H9 (cell line): ENCODE measurements around the gene RBP7. TPM values are rescaled to one million over a fixed set of nuclear protein-coding genes. Genes with fewer than 3 reads are reported as not detected.

Source experiments
- DNase-seq: peaks from one replicate; pipeline ENCODE4 v3.0.0-alpha.2; 2017
- H2AFZ ChIP-seq: one replicate; pipeline ENCODE4 v1.6.1; 2013; ENCODE audit warnings: mild to moderate bottlenecking, low read length, control low read depth, moderate library complexity
- H2AK5ac ChIP-seq: 2 replicates; pipeline ENCODE4 v1.6.1; 2013; ENCODE audit warnings: low read length, control low read depth, mixed read lengths; ENCODE audit not compliant: insufficient read length
- H2BK120ac ChIP-seq: one replicate; pipeline ENCODE4 v1.6.1; 2013; ENCODE audit warnings: low read depth, mild to moderate bottlenecking, low read length, control low read depth, inconsistent platforms; ENCODE audit not compliant: poor library complexity, severe bottlenecking
- H2BK12ac ChIP-seq: 2 replicates; pipeline ENCODE4 v1.6.1; 2013; ENCODE audit warnings: low read length, control low read depth, mixed read lengths, low read depth; ENCODE audit not compliant: insufficient read length
- H2BK15ac ChIP-seq: 2 replicates; pipeline ENCODE4 v1.6.1; 2013; ENCODE audit warnings: low read depth, low read length, control low read depth
- H2BK20ac ChIP-seq: one replicate; pipeline ENCODE4 v1.6.1; 2013; ENCODE audit warnings: low read depth, mild to moderate bottlenecking, low read length, control low read depth, inconsistent platforms; ENCODE audit not compliant: poor library complexity, severe bottlenecking
- H2BK5ac ChIP-seq: 2 replicates; pipeline ENCODE4 v1.6.1; 2013; ENCODE audit warnings: low read length, control low read depth, mixed read lengths; ENCODE audit not compliant: insufficient read length
- H3K14ac ChIP-seq: 2 replicates; pipeline ENCODE4 v1.6.1; 2013; ENCODE audit warnings: low read length, control low read depth; ENCODE audit not compliant: insufficient read depth
- H3K18ac ChIP-seq: 2 replicates; pipeline ENCODE4 v1.6.1; 2013; ENCODE audit warnings: low read depth, mild to moderate bottlenecking, mixed read lengths, low read length, control low read depth; ENCODE audit not compliant: insufficient read length
- H3K23ac ChIP-seq: 2 replicates; pipeline ENCODE4 v1.6.1; 2013; ENCODE audit warnings: low read length, control low read depth, mixed read lengths, low read depth; ENCODE audit not compliant: insufficient read length
- H3K23me2 ChIP-seq: 2 replicates; pipeline ENCODE4 v1.6.1; 2013; ENCODE audit warnings: low read depth, mild to moderate bottlenecking, mixed read lengths, low read length, control low read depth; ENCODE audit not compliant: insufficient read length, poor library complexity, severe bottlenecking
- H3K27ac ChIP-seq: 2 replicates; pipeline ENCODE4 v1.5.1; 2013; ENCODE audit warnings: low read length, control low read depth, mixed read lengths, low read depth; ENCODE audit not compliant: insufficient read length
- H3K27me3 ChIP-seq: 2 replicates; pipeline ENCODE4 v1.6.1; 2013; ENCODE audit warnings: low read length, control low read depth, inconsistent platforms; ENCODE audit not compliant: insufficient read depth
- H3K4ac ChIP-seq: 2 replicates; pipeline ENCODE4 v1.6.1; 2013; ENCODE audit warnings: low read depth, mild to moderate bottlenecking, control low read depth, inconsistent platforms, low read length, moderate library complexity
- H3K4me1 ChIP-seq: 2 replicates; pipeline ENCODE4 v1.6.1; 2013; ENCODE audit warnings: low read length, control low read depth, inconsistent platforms; ENCODE audit not compliant: insufficient read depth
- H3K4me2 ChIP-seq: 2 replicates; pipeline ENCODE4 v1.6.1; 2013; ENCODE audit warnings: low read length, control low read depth, mixed read lengths; ENCODE audit not compliant: insufficient read length, insufficient read depth
- H3K56ac ChIP-seq: 2 replicates; pipeline ENCODE4 v1.6.1; 2013; ENCODE audit warnings: low read depth, mild to moderate bottlenecking, mixed read lengths, low read length, control low read depth; ENCODE audit not compliant: insufficient read length
- H3K79me1 ChIP-seq: 2 replicates; pipeline ENCODE4 v1.6.1; 2013; ENCODE audit warnings: low read depth, mild to moderate bottlenecking, moderate library complexity, low read length, control low read depth, inconsistent platforms; ENCODE audit not compliant: insufficient read depth, poor library complexity, severe bottlenecking
- H3K79me2 ChIP-seq: 2 replicates; pipeline ENCODE4 v1.6.1; 2013; ENCODE audit warnings: low read length, control low read depth, inconsistent platforms; ENCODE audit not compliant: insufficient read depth
- H3K9ac ChIP-seq: 2 replicates; pipeline ENCODE4 v1.6.1; 2013; ENCODE audit warnings: low read length, control low read depth, mixed read lengths; ENCODE audit not compliant: insufficient read length; ENCODE audit errors: extremely low read depth
- H3K9me3 ChIP-seq: one replicate; pipeline ENCODE4 v1.6.1; 2013; ENCODE audit warnings: low read depth, low read length, inconsistent platforms; ENCODE audit not compliant: control insufficient read depth
- H3T11ph ChIP-seq: one replicate; pipeline ENCODE4 v1.6.1; 2013; ENCODE audit warnings: mild to moderate bottlenecking, low read length, control low read depth, inconsistent platforms
- H4K20me1 ChIP-seq: one replicate; pipeline ENCODE4 v1.6.1; 2013; ENCODE audit not compliant: control insufficient read depth, insufficient read length, insufficient read depth
- H4K5ac ChIP-seq: 2 replicates; pipeline ENCODE4 v1.6.1; 2013; ENCODE audit warnings: low read depth, mild to moderate bottlenecking, mixed read lengths, low read length, control low read depth; ENCODE audit not compliant: insufficient read length
- H4K8ac ChIP-seq: replicated peaks from 2 replicates; pipeline ENCODE4 v1.6.1; 2013; ENCODE audit warnings: low read length, control low read depth, mixed read lengths, low read depth; ENCODE audit not compliant: insufficient read length
- H4K91ac ChIP-seq: 2 replicates; pipeline ENCODE4 v1.6.1; 2013; ENCODE audit warnings: low read depth, mild to moderate bottlenecking, moderate library complexity, mixed read lengths, low read length, control low read depth; ENCODE audit not compliant: insufficient read length
- H3K27ac Mint-ChIP-seq, 3 experiments: 2 replicates in 2 of 3; 3 replicates in 1 of 3; pipeline ENCODE4 v1.8.0; 2020 to 2021; ENCODE audit warnings: mixed read lengths in 3 of 3, mild to moderate bottlenecking in 1 of 3, moderate library complexity in 1 of 3
- H3K27me3 Mint-ChIP-seq: 2 replicates; pipeline ENCODE4 v1.8.0; 2021; ENCODE audit warnings: low read depth, mild to moderate bottlenecking, moderate library complexity, mixed read lengths
- H3K36me3 Mint-ChIP-seq, 3 experiments: 2 replicates in 2 of 3; 3 replicates in 1 of 3; pipeline ENCODE4 v1.8.0; 2020 to 2021; ENCODE audit warnings: low read depth in 3 of 3, mixed read lengths in 3 of 3; ENCODE audit not compliant: insufficient read depth in 1 of 3
- H3K4me1 Mint-ChIP-seq, 2 experiments: 2 replicates each; pipeline ENCODE4 v1.8.0; 2020; ENCODE audit warnings: mixed read lengths in 2 of 2
- H3K4me3 Mint-ChIP-seq, 2 experiments: 2 replicates in 1 of 2; 3 replicates in 1 of 2; pipeline ENCODE4 v1.8.0; 2020 to 2021; ENCODE audit warnings: mild to moderate bottlenecking in 2 of 2, mixed read lengths in 2 of 2, moderate library complexity in 1 of 2
- H3K9me3 Mint-ChIP-seq, 2 experiments: 2 replicates in 1 of 2; 3 replicates in 1 of 2; pipeline ENCODE4 v1.8.0; 2020; ENCODE audit warnings: mild to moderate bottlenecking in 2 of 2, mixed read lengths in 2 of 2, moderate library complexity in 1 of 2
- WGBS: extraction: QIAGEN DNeasy Blood & Tissue Kit; methylation state at CpG from one replicate; pipeline ENCODE4 v1.1.7; 2013; ENCODE audit warnings: missing lambda C conversion rate, low lambda C conversion rate, mixed read lengths; ENCODE audit not compliant: insufficient read length; ENCODE audit errors: extremely low coverage; 5-methylcytosine and 5-hydroxymethylcytosine counted together
- total RNA-seq: library from RNA; stranded (reverse); gene quantifications from 2 replicates; pipeline ENCODE4 v1.2.1, GENCODE V29; 2021
- TF ChIP-seq, protein P1 (sequence below): fragments of 200-600 bp; sonication (generic); conservative IDR thresholded peaks from 3 replicates; pipeline ENCODE4 v1.8.0; 2021; ENCODE audit warnings: antibody characterized with exemption, mild to moderate bottlenecking

RBP7 gene
- total RNA-seq, 1 experiment from 2014 or later: 4.5 TPM

DNA sequence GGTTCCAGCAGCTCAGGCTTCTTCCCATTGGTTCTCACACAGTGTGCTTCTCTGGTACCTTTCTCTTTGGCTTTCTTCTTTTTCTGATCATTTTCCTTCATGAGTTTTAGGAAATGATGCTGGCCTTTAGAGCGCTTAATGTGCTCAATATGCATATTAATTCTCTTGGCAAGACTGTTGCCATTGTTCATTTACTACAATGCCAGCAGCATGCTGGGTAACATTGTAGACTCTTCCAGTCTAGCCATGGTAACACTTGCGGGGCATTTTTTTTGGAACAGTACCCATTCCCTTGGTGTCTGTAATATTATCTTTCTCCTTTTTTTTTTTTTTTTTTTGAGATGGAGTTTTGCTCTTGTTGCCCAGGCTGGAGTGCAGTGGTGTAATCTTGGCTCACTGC, 57.4 kb downstream of the RBP7 start:
- Histone ChIP-seq H3K79me2 (peaks cover 4% of the 10 kb centered on the region; the same call in 1 of the 2 replicates), H3K23ac (no peak overlapping the region), H2BK5ac (no peak overlapping the region), H4K8ac (no peak overlapping the region), H3K4ac (no peak overlapping the region), H4K5ac (no peak overlapping the region), H2BK20ac (no peak overlapping the region), H2AK5ac (no peak overlapping the region), H3K27ac (no peak overlapping the region), H3K4me1 (no peaks in the 10 kb centered on the region), H3K27me3 (no peaks in the 10 kb centered on the region), H2BK15ac (no peak overlapping the region), H3K56ac (no peak overlapping the region), H3K14ac (no peak overlapping the region), H2BK12ac (no peak overlapping the region), H3K23me2 (no peaks in the 10 kb centered on the region), H2AFZ (no peak overlapping the region), H3K9ac (no peak overlapping the region), H3K18ac (no peak overlapping the region), H3T11ph (no peak overlapping the region), H3K4me2 (no peak overlapping the region), H2BK120ac (no peak overlapping the region), H4K91ac (no peak overlapping the region), H4K20me1 (no peaks in the 10 kb centered on the region), H3K79me1 (no peaks in the 10 kb centered on the region), H3K9me3 (no peaks in the 10 kb centered on the region)
- peaks cover 11 to 16% of the 10 kb centered on the region in 2 experiments for H3K4me1 Mint-ChIP-seq
- H3K36me3 Mint-ChIP-seq: peaks cover 5 to 20% (median 9%) of the 10 kb centered on the region in 3 experiments; a peak in 4 of 7 replicates
- no peak overlapping the region for H3K27ac Mint-ChIP-seq
- H3K9me3 Mint-ChIP-seq: no peaks in the 10 kb centered on the region
- TF ChIP-seq, protein P1, sequence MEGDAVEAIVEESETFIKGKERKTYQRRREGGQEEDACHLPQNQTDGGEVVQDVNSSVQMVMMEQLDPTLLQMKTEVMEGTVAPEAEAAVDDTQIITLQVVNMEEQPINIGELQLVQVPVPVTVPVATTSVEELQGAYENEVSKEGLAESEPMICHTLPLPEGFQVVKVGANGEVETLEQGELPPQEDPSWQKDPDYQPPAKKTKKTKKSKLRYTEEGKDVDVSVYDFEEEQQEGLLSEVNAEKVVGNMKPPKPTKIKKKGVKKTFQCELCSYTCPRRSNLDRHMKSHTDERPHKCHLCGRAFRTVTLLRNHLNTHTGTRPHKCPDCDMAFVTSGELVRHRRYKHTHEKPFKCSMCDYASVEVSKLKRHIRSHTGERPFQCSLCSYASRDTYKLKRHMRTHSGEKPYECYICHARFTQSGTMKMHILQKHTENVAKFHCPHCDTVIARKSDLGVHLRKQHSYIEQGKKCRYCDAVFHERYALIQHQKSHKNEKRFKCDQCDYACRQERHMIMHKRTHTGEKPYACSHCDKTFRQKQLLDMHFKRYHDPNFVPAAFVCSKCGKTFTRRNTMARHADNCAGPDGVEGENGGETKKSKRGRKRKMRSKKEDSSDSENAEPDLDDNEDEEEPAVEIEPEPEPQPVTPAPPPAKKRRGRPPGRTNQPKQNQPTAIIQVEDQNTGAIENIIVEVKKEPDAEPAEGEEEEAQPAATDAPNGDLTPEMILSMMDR: no peak
- H3K4me3 Mint-ChIP-seq: no peak overlapping the region
- no peaks in the 10 kb centered on the region for H3K27me3 Mint-ChIP-seq
- WGBS: no CpG with 5 or more reads among the region's 2 CpGs
- DNase-seq: no peak
